G401 (cell line): ENCODE measurements around the gene MFSD12. TPM values are rescaled to one million over a fixed set of nuclear protein-coding genes. Genes with fewer than 3 reads are reported as not detected.
"Not testable (repeated sequence)": the region's sequence is repeated elsewhere in the genome, so short reads cannot be mapped to it uniquely, and the experiment has no call there.

ENCODE experiments used
- DNase-seq: peaks from one replicate; pipeline ENCODE4 v3.0.0-alpha.2; 2015; ENCODE audit warnings: low spot score
- in situ Hi-C: cut with HindIII; loops from 2 replicates; pipeline ENCODE4 v1.10.0; 2016; ENCODE audit warnings: low sequenced_read_pairs, mixed read lengths
- total RNA-seq: library from RNA; depleted of rRNA; stranded (reverse); fragments of >200 nt; shearing (Covaris generic); gene quantifications from 2 replicates; pipeline ENCODE4 v1.2.3, GENCODE V29; 2014

The MFSD12 gene
- total RNA-seq, 1 experiment from 2014 or later = 128 TPM

DNA sequence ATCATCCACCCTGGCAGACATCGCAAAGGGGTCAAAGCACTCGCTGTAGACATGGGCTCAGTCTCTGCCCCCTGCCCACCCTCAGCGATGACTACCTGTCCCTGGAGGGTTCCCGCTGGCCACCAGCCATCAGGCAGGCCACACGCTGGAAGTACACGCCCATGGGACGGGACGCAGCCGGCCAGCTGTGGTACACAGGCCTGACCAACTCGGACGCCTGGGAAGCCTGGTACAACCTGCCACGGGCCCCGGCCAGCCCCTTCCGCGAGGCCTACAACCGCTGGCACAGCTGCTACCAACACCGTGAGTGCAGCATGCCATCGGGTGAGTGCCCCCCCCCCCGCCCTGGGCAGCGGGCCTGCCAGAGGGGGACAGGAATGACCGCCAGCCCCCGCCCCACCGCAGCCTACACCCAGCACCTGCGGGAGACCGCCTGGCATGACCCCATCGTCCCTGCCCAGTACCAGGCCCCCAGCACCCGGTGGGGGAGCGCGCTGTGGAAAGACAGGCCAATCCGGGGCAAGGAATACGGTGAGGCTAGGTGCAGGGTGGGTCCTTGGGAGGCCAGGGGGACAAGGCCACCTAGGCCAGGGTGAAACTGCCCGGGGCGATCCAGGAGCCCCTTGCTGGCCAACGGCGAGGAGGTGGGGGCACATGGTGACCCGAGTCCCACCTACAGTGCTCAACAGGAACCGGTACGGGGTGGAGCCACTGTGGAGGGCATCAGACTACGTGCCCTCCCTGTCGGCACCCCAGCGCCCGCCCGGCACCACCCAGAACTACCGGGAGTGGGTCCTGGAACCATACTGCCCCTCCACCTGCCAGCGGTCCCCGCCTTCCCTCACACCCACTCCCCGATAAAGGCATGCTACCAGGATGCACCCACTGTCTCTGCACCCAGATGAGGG is 14.0 kb downstream of the MFSD12 start:
- in situ Hi-C loops = no loop called here
- no peak for DNase-seq

DNA sequence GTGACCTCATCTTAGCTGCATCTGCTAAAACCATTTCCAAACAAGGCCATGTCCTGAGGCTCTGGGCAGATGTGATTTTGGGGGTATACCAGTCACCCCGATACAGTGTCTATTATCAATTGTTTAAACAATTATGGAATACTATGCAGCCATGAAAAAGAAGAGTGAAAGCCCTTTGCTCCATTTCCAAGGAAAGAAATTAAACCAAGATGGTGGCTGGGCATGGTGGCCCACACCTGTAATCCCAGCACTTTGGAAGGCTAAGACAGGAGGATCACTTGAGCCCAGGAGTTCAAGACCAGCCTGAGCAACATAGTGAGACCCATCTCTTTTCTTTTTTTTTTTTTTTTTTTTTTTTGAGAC is 17.6 kb downstream of the MFSD12 start:
- DNase-seq = no peak
- in situ Hi-C loops = no loop called here

DNA sequence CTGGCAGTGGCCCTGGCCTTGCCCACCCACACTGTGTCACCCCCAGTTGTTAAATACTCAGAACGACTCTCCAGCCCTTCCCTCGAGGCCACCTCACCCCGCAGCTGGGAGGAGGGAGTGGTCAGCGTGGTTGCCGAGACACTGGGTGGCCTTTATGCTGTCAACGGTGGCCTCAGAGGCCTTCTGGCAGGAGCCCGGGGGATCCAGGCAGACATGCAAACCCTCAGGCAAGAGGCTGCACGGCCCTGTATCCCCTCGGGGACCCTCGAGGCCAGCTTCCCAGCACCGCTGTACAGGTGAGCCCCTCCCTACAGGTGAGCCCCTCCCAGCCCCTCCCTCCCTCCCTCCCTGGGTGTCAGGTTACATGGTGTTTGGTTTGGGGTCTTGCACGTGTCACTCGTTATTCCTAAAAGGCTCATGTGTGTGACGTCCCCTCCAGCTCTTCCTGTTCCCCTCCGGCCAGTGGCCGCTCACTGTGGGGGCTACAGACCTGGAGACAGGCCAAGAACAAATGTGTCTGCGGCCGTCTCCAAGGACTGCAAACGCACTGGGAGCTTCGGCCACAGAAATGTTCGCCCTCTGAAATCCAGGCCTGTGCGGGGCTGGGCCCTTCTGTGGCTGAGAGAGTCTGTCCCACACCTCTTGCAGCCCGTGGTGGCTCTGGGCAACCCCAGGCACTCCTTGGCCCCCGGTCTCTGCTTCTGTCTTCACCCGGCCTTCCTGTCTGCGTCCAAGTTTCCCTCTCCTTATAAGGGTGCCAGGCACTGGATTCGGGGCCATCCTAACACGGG is 18.2 kb downstream of the MFSD12 start, which contains the start of gene TEKTIP1:
TEKTIP1 (plus strand) TSS at position 210 of the 791 bp plus-strand sequence; CDS start at position 214, 4 bp downstream.
- DNase-seq = no peak
- in situ Hi-C loops = no loop called here

DNA sequence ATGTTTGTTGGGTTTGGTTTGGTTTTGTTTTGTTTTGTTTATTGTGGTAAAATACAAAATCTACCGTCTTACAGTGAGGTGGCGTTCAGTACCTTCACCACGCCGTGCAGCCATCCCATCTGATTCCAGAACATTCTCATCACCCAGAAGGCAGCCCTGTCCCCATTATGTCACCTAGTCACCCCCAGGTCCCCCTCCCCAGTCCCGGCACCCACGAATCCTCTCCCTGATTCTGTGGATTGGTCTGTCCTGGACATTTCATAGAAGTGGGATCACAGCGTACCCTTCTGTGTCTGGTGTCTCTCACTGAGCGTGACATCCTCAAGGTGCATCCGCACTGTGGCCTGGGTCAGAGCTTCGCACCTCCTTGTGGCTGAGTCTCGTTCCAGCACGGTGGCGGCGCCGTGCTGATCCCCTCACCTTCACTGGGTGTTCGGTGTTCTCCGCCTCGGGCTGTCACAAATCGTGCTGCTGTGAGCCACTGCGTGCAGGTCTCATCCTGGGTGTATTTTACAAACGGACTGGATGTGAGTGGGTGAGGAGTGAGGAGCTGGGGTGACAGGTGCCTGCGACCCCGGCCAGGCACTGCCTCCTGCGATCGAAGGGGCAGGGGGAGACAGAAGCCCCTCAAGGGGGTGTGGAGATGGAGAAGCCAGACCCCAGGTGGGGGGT is 19.0 kb downstream of the MFSD12 start:
- in situ Hi-C loops = no loop called here
- DNase-seq = no peak

GRCh38 chr19:3537438-3538240 is 19.7 kb downstream of the MFSD12 start:
- in situ Hi-C loops = no loop called here
- DNase-seq = no peak

- in situ Hi-C loops = no loop called here
These were observed 20.3 kb downstream of the MFSD12 start for GRCh38 chr19:3537101-3537437.

GRCh38 chr19:3536429-3537100 is 20.8 kb downstream of the MFSD12 start:
- DNase-seq = no peak
- in situ Hi-C loops = no loop called here

More at GRCh38 chr19:3537101-3537437, 20.3 kb downstream of the MFSD12 start:
- DNase-seq = no peak

DNA sequence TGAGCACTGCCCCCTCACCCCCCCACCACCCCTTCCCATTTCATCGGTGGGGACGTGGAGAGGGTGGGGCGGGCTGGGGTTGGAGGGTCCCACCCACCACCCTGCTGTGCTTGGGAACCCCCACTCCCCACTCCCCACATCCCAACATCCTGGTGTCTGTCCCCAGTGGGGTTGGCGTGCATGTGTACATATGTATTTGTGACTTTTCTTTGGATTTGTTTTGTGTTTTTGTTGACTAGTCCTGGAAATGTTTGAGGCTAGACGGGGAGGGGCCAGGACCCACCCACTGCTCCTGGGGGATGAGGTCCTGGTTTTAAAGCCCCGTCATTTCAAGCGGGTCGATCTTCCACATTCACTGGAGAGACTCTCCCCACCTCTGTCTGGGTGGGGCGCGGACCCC is 21.4 kb downstream of the MFSD12 start:
- in situ Hi-C loops = no loop called here
- no peak for DNase-seq

DNA sequence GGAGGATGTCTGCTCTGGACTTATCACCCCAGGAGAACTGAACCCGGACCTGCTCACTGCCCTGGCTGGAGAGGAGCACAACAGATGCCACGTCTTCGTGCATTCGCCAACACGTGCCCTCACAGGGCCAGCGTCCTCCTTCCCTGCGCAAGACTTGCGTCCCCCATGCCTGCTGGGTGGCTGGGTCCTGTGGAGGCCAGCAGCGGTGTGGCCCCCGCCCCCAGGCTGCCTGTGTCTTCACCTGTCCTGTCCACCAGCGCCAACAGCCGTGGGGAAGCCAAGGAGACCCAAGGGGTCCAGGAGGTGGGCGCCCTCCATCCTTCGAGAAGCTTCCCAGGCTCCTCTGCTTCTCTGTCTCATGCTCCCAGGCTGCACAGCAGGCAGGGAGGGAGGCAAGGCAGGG is 21.8 kb downstream of the MFSD12 start:
- no peak for DNase-seq
- in situ Hi-C loops = no loop called here

DNA sequence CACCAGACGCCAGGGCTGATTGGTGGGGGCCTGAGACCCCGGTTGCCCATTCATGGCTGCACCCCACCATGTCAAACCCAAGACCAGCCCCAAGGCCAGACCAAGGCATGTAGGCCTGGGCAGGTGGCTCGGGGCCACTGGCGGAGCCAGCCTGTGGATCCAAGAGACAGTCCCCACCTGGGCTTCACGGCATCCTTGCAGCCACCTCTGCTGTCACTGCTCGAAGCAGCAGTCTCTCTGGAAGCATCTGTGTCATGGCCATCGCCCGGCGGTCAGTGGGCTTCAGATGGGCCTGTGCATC is 22.2 kb downstream of the MFSD12 start:
- DNase-seq = no peak
- in situ Hi-C loops = no loop called here

GRCh38 chr19:3534375-3535234 is 22.8 kb downstream of the MFSD12 start:
- no peak for DNase-seq
- in situ Hi-C loops = no loop called here

DNA sequence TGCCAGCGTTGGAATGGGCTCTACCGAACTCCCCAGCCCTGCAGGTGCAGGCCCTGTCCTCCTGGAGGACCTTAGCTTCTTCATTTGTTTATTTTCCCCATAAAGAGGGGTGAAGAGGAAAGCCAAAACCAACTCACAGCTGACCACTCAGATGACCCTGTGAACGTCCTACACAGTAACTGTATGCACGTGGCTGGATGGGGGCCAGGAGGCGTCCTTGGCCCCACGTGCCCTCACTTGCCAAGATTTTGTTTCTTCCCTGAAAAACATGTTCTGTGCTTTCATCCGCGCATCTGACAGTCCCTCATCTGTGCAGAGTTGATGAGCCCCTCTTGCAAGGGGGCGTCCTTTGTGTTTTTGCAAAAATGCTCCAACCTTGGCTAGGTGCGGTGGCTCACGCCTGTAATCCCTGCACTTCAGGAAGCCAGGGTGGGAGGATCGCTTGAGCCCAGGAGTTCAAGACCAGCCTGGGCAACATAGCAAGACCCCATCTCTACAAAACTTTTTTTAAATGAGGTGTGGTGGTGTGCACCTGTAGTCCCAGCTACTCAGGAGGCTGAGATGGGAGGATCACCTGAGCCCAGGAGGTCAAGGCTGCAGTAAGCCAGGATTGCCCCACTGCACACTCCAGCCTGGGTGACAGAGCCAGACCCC is 23.7 kb downstream of the MFSD12 start:
- in situ Hi-C loops = no loop called here
- DNase-seq = no peak

GRCh38 chr19:3533033-3533432 is 24.4 kb downstream of the MFSD12 start:
- DNase-seq = no peak
- in situ Hi-C loops = no loop called here

DNA sequence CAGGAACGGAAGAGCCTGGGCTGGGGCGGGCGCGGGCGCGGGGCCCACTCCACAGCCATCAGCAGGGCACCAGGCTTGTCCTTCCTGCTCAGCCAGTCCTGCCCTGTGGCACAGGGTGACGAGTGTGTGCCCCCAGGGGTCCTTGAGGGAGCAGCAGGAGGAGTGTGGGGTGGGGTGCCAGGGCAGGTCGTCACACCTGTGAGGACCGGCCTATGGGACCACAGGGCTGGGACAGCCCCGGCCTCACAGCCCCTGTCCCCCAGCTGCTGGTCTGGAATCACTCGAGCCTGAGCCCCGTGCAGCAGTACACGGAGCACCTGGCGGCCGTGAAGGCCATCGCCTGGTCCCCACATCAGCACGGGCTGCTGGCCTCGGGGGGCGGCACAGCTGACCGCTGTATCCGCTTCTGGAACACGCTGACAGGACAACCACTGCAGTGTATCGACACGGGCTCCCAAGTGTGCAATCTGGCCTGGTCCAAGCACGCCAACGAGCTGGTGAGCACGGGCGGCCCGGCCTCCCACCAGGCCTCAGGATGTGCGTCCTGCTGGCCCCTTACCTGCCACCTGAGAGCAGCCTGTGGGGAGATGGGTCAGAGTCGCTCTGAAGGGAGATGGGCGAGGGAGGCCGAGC is 25.1 kb downstream of the MFSD12 start:
- DNase-seq = no peak
- in situ Hi-C loops = no loop called here

DNA sequence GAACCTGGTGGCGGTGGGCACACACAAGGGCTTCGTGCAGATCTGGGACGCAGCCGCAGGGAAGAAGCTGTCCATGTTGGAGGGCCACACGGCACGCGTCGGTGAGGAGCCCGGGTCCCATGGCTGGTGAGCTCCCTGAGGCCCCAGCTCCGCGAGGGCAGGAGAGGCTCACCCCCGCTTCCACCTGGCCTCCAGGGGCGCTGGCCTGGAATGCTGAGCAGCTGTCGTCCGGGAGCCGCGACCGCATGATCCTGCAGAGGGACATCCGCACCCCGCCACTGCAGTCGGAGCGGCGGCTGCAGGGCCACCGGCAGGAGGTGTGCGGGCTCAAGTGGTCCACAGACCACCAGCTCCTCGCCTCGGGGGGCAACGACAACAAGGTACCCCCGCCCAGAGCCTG is 25.7 kb downstream of the MFSD12 start:
- in situ Hi-C loops = no loop called here
- no peak for DNase-seq

DNA sequence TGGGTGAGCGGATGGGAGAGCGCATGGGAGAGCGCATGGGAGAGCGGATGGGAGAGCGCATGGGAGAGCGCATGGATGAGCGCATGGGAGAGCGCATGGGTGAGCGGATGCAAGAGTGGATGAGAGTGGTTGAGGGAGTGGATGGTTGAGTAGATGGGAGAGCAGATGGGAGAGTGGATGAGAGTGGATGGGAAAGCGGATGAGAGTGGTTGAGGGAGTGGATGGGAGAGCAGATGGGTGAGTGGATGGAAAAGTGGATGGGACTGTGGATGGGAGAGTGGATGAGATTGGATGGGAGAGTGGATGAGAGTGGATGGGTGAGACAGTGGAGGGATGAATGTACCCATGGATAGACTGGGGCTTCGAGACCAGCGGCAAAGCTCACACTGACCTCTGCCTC is 27.0 kb downstream of the MFSD12 start:
- DNase-seq = no peak
- in situ Hi-C loops = no loop called here

- in situ Hi-C loops, DNase-seq: not testable (repeated sequence)
These were observed 28.1 kb downstream of the MFSD12 start for GRCh38 chr19:3529299-3529698.
